Germinal center (tissue), 1 donor: Measurements from ENCODE around the gene RRAS2.
"Not testable (repeated sequence)": the region's sequence is repeated elsewhere in the genome, so short reads cannot be mapped to it uniquely, and the experiment has no call there.

Experiments
- DNase-seq: peaks from one replicate; pipeline ENCODE4 v3.0.0; 2012; ENCODE audit warnings: mixed read lengths, low spot score

Gene RRAS2

GRCh38 chr11:14358729-14359439 lies at the start of gene RRAS2:
TSS of gene RRAS2 (minus strand) at chr11:14359183. CDS start at chr11:14358870, 313 bp downstream.
- DNase-seq, result peak; percentile 87

- no peak for DNase-seq
Observed at GRCh38 chr11:14408612-14409011, 49.6 kb upstream of the RRAS2 start.

- not testable (repeated sequence) for DNase-seq
Observed at GRCh38 chr11:14406116-14406515, 47.1 kb upstream of the RRAS2 start.

GRCh38 chr11:14403528-14403927 lies 44.5 kb upstream of the RRAS2 start:
- not testable (repeated sequence) for DNase-seq

GRCh38 chr11:14399087-14399486 lies 40.1 kb upstream of the RRAS2 start:
- no peak for DNase-seq

GRCh38 chr11:14396273-14396672 lies 37.3 kb upstream of the RRAS2 start:
- DNase-seq, result no peak

GRCh38 chr11:14393889-14394288 lies 34.9 kb upstream of the RRAS2 start:
- no peak for DNase-seq

GRCh38 chr11:14393129-14393528 lies 34.1 kb upstream of the RRAS2 start:
- no peak for DNase-seq

GRCh38 chr11:14390669-14391068 lies 31.7 kb upstream of the RRAS2 start:
- DNase-seq, result no peak

GRCh38 chr11:14388352-14388751 lies 29.4 kb upstream of the RRAS2 start:
- DNase-seq, result no peak

- no peak for DNase-seq
Observed at GRCh38 chr11:14386895-14387480, 28.0 kb upstream of the RRAS2 start.

GRCh38 chr11:14386081-14386480 lies 27.1 kb upstream of the RRAS2 start:
- DNase-seq, result no peak

- no peak for DNase-seq
Observed at GRCh38 chr11:14384338-14384737, 25.4 kb upstream of the RRAS2 start.

- no peak for DNase-seq
Observed at GRCh38 chr11:14381968-14382367, 23.0 kb upstream of the RRAS2 start.

- DNase-seq, result peak; percentile 77
Observed at GRCh38 chr11:14380947-14381561, 22.1 kb upstream of the RRAS2 start.

- no peak for DNase-seq
Observed at GRCh38 chr11:14380125-14380936, 21.3 kb upstream of the RRAS2 start.

GRCh38 chr11:14378171-14378570 lies 19.2 kb upstream of the RRAS2 start:
- no peak for DNase-seq

GRCh38 chr11:14376920-14377319 lies 17.9 kb upstream of the RRAS2 start:
- DNase-seq, result no peak

- no peak for DNase-seq
Observed at GRCh38 chr11:14374922-14375830, 16.2 kb upstream of the RRAS2 start.

- DNase-seq, result no peak
Observed at GRCh38 chr11:14373941-14374646, 15.1 kb upstream of the RRAS2 start.

GRCh38 chr11:14372011-14372410 lies 13.0 kb upstream of the RRAS2 start:
- DNase-seq, result no peak
